Measurements from ENCODE around the gene PFDN6.

DNA sequence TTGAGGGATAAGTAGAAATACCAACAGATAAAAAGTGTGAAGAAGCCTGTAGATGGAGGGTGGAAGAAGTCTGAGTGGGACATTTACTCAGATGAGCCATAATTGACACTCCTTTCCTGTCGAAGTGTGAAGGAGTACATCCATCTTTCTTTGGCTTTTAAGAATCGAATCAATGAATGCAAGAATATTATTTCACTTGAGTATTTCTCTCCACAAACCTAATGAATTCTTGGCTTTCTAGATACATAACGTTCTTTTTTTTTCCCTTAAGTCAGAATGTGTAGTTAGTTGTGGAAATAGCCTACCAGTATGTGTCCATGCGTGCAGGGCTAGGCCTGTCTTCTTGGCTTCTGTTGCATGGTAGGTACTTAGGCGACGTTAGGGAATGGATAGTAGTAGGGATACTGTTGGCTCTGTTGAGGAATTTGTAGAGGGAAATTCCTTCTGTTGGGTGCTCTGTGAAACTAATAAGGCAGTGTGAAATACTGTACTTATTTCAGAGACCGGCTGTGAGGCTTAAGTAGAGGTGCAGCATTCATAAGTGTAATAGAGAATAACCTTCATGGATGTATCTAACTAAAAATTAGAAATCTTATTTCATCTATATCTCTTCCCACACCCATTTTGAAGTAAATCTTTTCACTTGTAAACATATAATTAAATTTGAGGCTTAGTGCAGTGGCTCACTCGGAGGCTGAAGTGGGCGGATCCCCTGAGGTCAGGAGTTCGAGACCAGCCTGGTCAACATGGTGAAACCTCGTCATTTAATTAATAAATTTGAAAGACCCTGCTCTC, 16.1 kb upstream of the PFDN6 start:
- TF ChIP-seq, protein P1, sequence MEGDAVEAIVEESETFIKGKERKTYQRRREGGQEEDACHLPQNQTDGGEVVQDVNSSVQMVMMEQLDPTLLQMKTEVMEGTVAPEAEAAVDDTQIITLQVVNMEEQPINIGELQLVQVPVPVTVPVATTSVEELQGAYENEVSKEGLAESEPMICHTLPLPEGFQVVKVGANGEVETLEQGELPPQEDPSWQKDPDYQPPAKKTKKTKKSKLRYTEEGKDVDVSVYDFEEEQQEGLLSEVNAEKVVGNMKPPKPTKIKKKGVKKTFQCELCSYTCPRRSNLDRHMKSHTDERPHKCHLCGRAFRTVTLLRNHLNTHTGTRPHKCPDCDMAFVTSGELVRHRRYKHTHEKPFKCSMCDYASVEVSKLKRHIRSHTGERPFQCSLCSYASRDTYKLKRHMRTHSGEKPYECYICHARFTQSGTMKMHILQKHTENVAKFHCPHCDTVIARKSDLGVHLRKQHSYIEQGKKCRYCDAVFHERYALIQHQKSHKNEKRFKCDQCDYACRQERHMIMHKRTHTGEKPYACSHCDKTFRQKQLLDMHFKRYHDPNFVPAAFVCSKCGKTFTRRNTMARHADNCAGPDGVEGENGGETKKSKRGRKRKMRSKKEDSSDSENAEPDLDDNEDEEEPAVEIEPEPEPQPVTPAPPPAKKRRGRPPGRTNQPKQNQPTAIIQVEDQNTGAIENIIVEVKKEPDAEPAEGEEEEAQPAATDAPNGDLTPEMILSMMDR (IDR thresholded peaks at IDR 0.05): no peak
- TF ChIP-seq POLR2A (IDR thresholded peaks at IDR 0.05): no peak

Measured in testis (tissue), 2 donors.